H7 (cell line): ENCODE data around the gene GPR35. TPM values are rescaled to one million over a fixed set of nuclear protein-coding genes. Genes with fewer than 3 reads are reported as not detected.
A peak's percentile ranks its signal among the peaks of the same experiment; 100 is the strongest.

Experiments
- DNase-seq: peaks from one replicate; pipeline ENCODE4 v3.0.0; 2012
- H3K27me3 ChIP-seq: 2 replicates; pipeline ENCODE4 v1.6.0; 2011; ENCODE audit warnings: mild to moderate bottlenecking, low read length; ENCODE audit not compliant: control insufficient read depth, insufficient read depth
- H3K36me3 ChIP-seq: replicated peaks from 2 replicates; pipeline ENCODE4 v1.5.1; 2011; ENCODE audit warnings: low read length; ENCODE audit not compliant: control insufficient read depth, insufficient read depth
- H3K4me3 ChIP-seq: 2 replicates; pipeline ENCODE4 v1.5.1; 2011; ENCODE audit warnings: low read depth, mild to moderate bottlenecking, control low read depth, low read length, moderate library complexity; ENCODE audit not compliant: insufficient read depth
- total RNA-seq: library from RNA; depleted of rRNA; stranded (reverse); fragments of >200 nt; shearing (Covaris generic); gene quantifications from 2 replicates; pipeline ENCODE4 v1.2.3, GENCODE V29; 2014

GPR35 gene
- total RNA-seq, 1 experiment from 2014 or later: not detected

DNA sequence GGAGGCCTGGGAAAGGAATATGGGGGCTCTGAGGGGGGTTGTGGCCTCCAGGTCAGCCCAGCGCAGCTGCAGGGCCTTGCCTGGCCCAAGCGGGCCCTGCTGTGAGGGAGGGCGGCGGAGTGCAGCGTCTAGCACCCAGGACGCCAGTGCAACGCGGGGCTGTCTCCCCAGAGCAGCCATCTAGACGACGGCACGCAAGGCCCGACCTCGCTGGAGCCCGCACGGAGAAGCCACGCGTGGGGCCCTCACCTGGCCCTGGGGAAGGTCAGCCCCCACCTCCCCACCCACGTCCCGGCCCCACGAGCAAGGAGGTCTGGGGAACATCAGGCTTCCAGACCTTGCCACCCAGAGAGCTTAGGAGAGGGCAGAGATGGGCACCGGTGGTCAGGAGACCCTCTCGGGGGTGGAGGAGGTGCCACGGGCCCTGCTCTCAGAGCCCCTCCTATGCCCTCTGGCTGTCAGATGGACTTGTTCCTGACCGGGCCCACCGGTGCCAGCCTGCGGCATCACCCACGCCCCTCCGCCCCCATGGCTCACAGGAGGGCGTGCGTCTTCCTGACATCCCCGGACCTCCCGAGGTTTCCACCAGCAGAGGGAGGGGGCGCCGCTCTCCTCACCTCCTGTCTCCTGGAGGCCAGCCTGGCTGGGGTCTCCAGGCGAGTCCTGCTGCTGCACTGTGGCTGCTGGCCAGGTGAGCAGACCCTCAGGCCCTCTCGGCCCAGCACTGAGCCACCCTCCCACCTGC lies 17.0 kb downstream of the GPR35 start:
- peak; percentile 72 for DNase-seq
- Histone ChIP-seq H3K4me3 (no peak overlapping the region), H3K36me3 (no peaks in the 10 kb centered on the region), H3K27me3 (no peaks in the 10 kb centered on the region; the same call in 1 of the 2 replicates)

GRCh38 chr2:240642806-240643092 lies 17.5 kb downstream of the GPR35 start:
- no peaks in the 10 kb centered on the region; the same call in 1 of the 2 replicates for H3K27me3 ChIP-seq
- H3K36me3 ChIP-seq: no peaks in the 10 kb centered on the region
- H3K4me3 ChIP-seq: no peak overlapping the region
- DNase-seq: no peak

DNA sequence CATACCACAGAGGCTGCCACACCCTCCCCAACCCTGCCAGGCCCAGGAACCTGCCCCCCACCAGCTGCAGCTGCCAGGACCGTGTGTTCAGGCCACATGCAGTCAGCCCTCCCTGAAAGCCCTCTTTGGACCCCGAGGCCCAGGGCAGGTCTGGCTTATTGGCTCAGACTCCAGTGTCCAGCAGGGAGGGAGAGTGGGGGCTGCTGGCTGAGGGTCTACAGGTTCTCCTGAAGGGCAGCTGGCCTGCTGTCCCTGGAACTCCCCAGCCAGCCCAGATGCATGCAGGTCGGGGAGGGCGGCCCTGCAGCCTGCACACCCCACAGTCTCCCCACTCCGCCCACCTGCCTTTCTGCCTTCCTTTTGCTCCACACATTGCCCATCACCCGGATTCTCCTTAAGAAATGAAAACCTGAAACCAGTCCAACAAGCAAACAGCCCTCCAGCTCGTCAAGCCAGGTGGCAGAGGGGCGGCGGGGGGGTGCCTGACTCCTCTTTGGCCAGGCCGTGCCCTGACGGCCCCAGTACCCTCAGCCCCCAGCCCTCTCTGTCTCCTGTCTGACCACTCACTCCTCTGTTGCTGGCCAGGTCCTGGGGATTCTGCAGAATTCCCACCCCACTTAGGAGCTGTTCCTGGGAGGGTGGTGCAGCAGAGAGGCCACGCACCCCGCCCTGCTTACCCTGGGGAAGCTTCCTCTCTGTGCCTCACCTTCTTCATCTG lies 18.0 kb downstream of the GPR35 start:
- peak; percentile 48 for DNase-seq
- Histone ChIP-seq H3K36me3 (no peaks in the 10 kb centered on the region), H3K4me3 (no peak overlapping the region), H3K27me3 (no peaks in the 10 kb centered on the region; the same call in 1 of the 2 replicates)

DNA sequence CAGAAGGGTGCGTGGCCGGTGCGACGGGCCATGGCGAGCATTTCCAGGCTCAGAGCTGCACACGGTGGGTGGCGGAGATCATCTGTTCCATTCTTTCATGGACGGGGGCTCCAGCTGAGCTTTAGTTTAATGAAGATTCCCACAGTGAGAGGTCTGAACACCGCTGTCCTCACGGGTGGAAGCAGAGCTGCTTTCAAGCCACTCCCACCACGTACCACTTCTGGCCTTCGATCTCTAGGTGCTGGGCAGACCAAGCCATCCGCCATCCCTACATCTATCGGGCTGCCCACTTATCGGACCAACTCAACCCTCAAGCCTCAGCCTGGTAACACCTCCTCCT lies 18.5 kb downstream of the GPR35 start:
- no peaks in the 10 kb centered on the region; the same call in 1 of the 2 replicates for H3K27me3 ChIP-seq
- DNase-seq: no peak
- no peak overlapping the region for H3K4me3 ChIP-seq
- no peaks in the 10 kb centered on the region for H3K36me3 ChIP-seq

- Histone ChIP-seq H3K27me3 (no peaks in the 10 kb centered on the region; the same call in 1 of the 2 replicates), H3K36me3 (no peaks in the 10 kb centered on the region)
- DNase-seq: peak; percentile 60
Observed at GRCh38 chr2:240644171-240644651, 18.9 kb downstream of the GPR35 start.

GRCh38 chr2:240644859-240645301 lies 19.6 kb downstream of the GPR35 start:
- Histone ChIP-seq H3K36me3 (no peaks in the 10 kb centered on the region), H3K4me3 (no peak overlapping the region), H3K27me3 (no peaks in the 10 kb centered on the region)
- peak; percentile 65 for DNase-seq

More at GRCh38 chr2:240644171-240644651, 18.9 kb downstream of the GPR35 start:
- H3K4me3 ChIP-seq: no peak overlapping the region

DNA sequence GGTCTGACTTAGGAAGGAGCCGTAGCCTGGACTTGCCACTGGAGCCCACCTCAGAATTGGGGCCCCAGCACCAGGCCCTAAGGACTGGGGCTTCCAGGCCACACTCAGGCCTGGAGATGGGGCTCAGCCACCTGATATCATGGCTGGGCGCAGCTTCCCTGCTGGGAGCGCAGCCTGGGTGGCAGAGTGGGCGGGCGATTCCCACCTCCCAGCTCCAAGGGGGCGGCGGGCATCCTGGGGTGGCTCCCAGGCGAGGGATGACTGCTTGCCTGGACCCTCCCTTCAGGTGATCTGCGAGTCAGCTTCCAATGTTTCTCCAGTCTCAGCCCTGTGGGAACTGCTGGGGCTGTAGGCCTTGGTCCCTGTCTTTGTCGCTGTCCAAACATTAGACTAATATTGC lies 20.1 kb downstream of the GPR35 start:
- peak; percentile 37 for DNase-seq
- no peaks in the 10 kb centered on the region for H3K27me3 ChIP-seq
- H3K36me3 ChIP-seq: no peaks in the 10 kb centered on the region
- no peak overlapping the region for H3K4me3 ChIP-seq

- Histone ChIP-seq H3K4me3 (no peak overlapping the region), H3K36me3 (no peaks in the 10 kb centered on the region), H3K27me3 (no peaks in the 10 kb centered on the region)
- DNase-seq: no peak
Observed at GRCh38 chr2:240645801-240646175, 20.5 kb downstream of the GPR35 start.

- peak; percentile 47 for DNase-seq
- Histone ChIP-seq H3K4me3 (no peak overlapping the region), H3K36me3 (no peaks in the 10 kb centered on the region), H3K27me3 (no peaks in the 10 kb centered on the region)
Observed at GRCh38 chr2:240646176-240646899, 21.1 kb downstream of the GPR35 start.

- H3K36me3 ChIP-seq: no peaks in the 10 kb centered on the region
- no peak overlapping the region for H3K4me3 ChIP-seq
- H3K27me3 ChIP-seq: no peaks in the 10 kb centered on the region
- DNase-seq: peak; percentile 54
Observed at GRCh38 chr2:240646900-240647502, 21.7 kb downstream of the GPR35 start.

GRCh38 chr2:240647503-240648154 lies 22.3 kb downstream of the GPR35 start:
- peak; percentile 39 for DNase-seq

DNA sequence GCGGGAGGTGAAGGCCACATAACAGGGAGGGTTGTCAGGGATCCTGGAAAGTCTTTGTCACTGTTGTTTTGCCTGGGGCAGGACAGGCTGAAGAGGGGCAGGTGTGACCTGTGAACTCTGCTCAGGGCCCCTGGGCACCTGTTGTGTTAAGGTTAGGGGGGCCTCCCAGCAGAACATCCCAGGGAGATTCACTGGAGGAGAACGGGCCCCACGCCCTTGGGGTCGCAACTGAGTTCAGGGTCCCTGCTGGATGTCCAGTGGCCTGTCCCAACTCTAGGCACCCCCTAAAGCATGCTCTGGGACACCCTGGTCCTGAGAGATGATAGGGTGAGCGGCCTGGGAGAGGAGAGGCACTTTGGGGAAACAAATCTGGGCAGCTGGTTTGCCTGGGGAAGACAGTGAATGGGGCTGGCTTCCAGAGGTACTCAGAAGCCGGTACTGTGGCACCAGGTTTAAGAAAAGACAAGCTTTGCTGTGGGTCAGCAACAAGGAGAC lies 22.9 kb downstream of the GPR35 start:
- no peaks in the 10 kb centered on the region for H3K36me3 ChIP-seq
- H3K4me3 ChIP-seq: no peak overlapping the region
- DNase-seq: peak; percentile 32
- H3K27me3 ChIP-seq: no peaks in the 10 kb centered on the region

More at GRCh38 chr2:240647503-240648154, 22.3 kb downstream of the GPR35 start:
- Histone ChIP-seq H3K36me3 (no peaks in the 10 kb centered on the region), H3K27me3 (no peaks in the 10 kb centered on the region), H3K4me3 (no peak overlapping the region)

- H3K36me3 ChIP-seq: no peaks in the 10 kb centered on the region
- DNase-seq: peak; percentile 81
- H3K4me3 ChIP-seq: no peak overlapping the region
- H3K27me3 ChIP-seq: no peaks in the 10 kb centered on the region
Observed at GRCh38 chr2:240648650-240649275, 23.5 kb downstream of the GPR35 start.
